Stimulated activated CD8-positive, alpha-beta memory T cell treated with anti-CD3 and anti-CD28 coated beads, Interleukin-2, amount 100 ng/mL, for 48 hours (primary cell): Measurements from ENCODE around the gene PRPF8.
A peak's percentile ranks its signal among the peaks of the same experiment; 100 is the strongest.
"Not testable (repeated sequence)": the region's sequence is repeated elsewhere in the genome, so short reads cannot be mapped to it uniquely, and the experiment has no call there.

Experiments used
- DNase-seq, 2 donors: peaks; one replicate each; pipeline ENCODE4 v3.0.0-alpha.2; 2020; ENCODE audit warnings: low read depth in 2 of 2

The PRPF8 gene

GRCh38 chr17:1716076-1716911 is 31.6 kb upstream of the PRPF8 start:
- DNase-seq = peak; percentile 100

GRCh38 chr17:1715803-1716075 is 31.1 kb upstream of the PRPF8 start:
- DNase-seq = no peak

GRCh38 chr17:1714980-1715802 is 30.5 kb upstream of the PRPF8 start:
- DNase-seq = no peak

- no peak for DNase-seq
These were observed 29.8 kb upstream of the PRPF8 start for GRCh38 chr17:1714427-1714979.

GRCh38 chr17:1713878-1714426 is 29.3 kb upstream of the PRPF8 start:
- no peak for DNase-seq

GRCh38 chr17:1713160-1713877 is 28.7 kb upstream of the PRPF8 start:
- no peak for DNase-seq

GRCh38 chr17:1712271-1712670 is 27.6 kb upstream of the PRPF8 start:
- no peak for DNase-seq

GRCh38 chr17:1711804-1712203 is 27.1 kb upstream of the PRPF8 start:
- no peak for DNase-seq

- DNase-seq = no peak
These were observed 26.3 kb upstream of the PRPF8 start for GRCh38 chr17:1710807-1711553.

- no peak for DNase-seq
These were observed 25.5 kb upstream of the PRPF8 start, which contains the start of gene TLCD2 for GRCh38 chr17:1709971-1710806. TLCD2 (minus strand) TSS chr17:1710377; CDS start chr17:1710242, 135 bp downstream.

GRCh38 chr17:1709403-1709951 is 24.8 kb upstream of the PRPF8 start:
- no peak for DNase-seq

GRCh38 chr17:1708791-1709346 is 24.2 kb upstream of the PRPF8 start:
- not testable (repeated sequence) for DNase-seq

- no peak for DNase-seq
These were observed 22.4 kb upstream of the PRPF8 start for GRCh38 chr17:1707107-1707506.

GRCh38 chr17:1705004-1705403 is 20.3 kb upstream of the PRPF8 start:
- no peak for DNase-seq

- DNase-seq = no peak
These were observed 18.4 kb upstream of the PRPF8 start for GRCh38 chr17:1703063-1703462.

GRCh38 chr17:1699891-1700290 is 15.2 kb upstream of the PRPF8 start:
- DNase-seq = not testable (repeated sequence)

GRCh38 chr17:1697681-1698080 is 13.0 kb upstream of the PRPF8 start:
- no peak for DNase-seq

- no peak for DNase-seq
These were observed 10.7 kb upstream of the PRPF8 start for GRCh38 chr17:1695365-1695764.

GRCh38 chr17:1693339-1693738 is 8.7 kb upstream of the PRPF8 start:
- no peak for DNase-seq
